HepG2 (cell line): ENCODE results near the gene PSORS1C1. TPM values are rescaled to one million over a fixed set of nuclear protein-coding genes. Genes with fewer than 3 reads are reported as not detected.
"Not testable (repeated sequence)": the region's sequence is repeated elsewhere in the genome, so short reads cannot be mapped to it uniquely, and the experiment has no call there.

ENCODE experiments used
- ATAC-seq: fragments of 200-7000 bp; cut with Tn5 transposase; 3 replicates; pipeline ENCODE4 v1.9.1; 2020; ENCODE audit warnings: mild to moderate bottlenecking, moderate library complexity
- BruUV-seq: library from RNA; stranded (reverse); fragments of 400-500 nt; replicated peaks from 2 replicates; lab custom pipeline; 2021; lab: Mats Ljungman, UMichigan
- CTCF ChIA-PET: fragments of 300-600 bp; formaldehyde crosslinking; extraction: SDS; loops from one replicate; lab custom pipeline; 2021; ENCODE audit warnings: low total read pairs, inconsistent platforms, low intra/inter-chr PET ratio; lab: Yijun Ruan, JAX
- POLR2A ChIA-PET: fragments of 350-600 bp; sonication (Branson Sonifier 250); formaldehyde crosslinking; loops from one replicate; lab custom pipeline; 2020; ENCODE audit warnings: antibody characterized with exemption, inconsistent platforms; lab: Yijun Ruan, JAX
- DNase-seq: peaks from one replicate; pipeline ENCODE4 v3.0.0-alpha.2; 2015; ENCODE audit warnings: low spot score
- FAIRE-seq: peaks from 3 replicates; lab custom pipeline; 2011; peaks lifted over from hg19 to GRCh38; lab: Jason Lieb, UNC
- H2AFZ ChIP-seq: one replicate; pipeline ENCODE4 v1.6.1; 2011; ENCODE audit warnings: low read length, inconsistent platforms
- H3K27ac ChIP-seq: fragments of 300-600 bp; 3 replicates; pipeline ENCODE4 v1.8.0; 2011; ENCODE audit warnings: mixed run types, mild to moderate bottlenecking, mixed read lengths, low read length, inconsistent platforms; ENCODE audit not compliant: insufficient read depth; ENCODE audit errors: extremely low read length
- H3K27me3 ChIP-seq, 2 experiments: fragments of 200-600 bp in 1 of 2; 2 replicates in 1 of 2; 3 replicates in 1 of 2; pipeline versions ENCODE4 v1.6.0 to v1.8.0; 2011; ENCODE audit warnings: low read length in 2 of 2, mild to moderate bottlenecking in 2 of 2, moderate library complexity in 2 of 2, inconsistent platforms in 1 of 2; ENCODE audit not compliant: insufficient read depth in 2 of 2, control insufficient read depth in 1 of 2
- H3K36me3 ChIP-seq, 2 experiments: fragments of 200-600 bp in 1 of 2; replicated peaks in 1 of 2; 2 replicates in 1 of 2; 3 replicates in 1 of 2; pipeline versions ENCODE4 v1.5.1 to v1.8.0; 2011; ENCODE audit warnings: low read length in 2 of 2, inconsistent platforms in 1 of 2; ENCODE audit not compliant: insufficient read depth in 2 of 2, control insufficient read depth in 1 of 2
- H3K4me1 ChIP-seq: 2 replicates; pipeline ENCODE4 v1.5.1; 2012; ENCODE audit warnings: low read length, inconsistent platforms; ENCODE audit not compliant: insufficient read depth
- H3K4me2 ChIP-seq: 2 replicates; pipeline ENCODE4 v1.6.0; 2011; ENCODE audit warnings: low read depth, low read length, inconsistent platforms
- H3K4me3 ChIP-seq, 3 experiments: fragments of 200-600 bp in 1 of 3; sonication (generic), shearing (Covaris generic) in 1 of 3; replicated peaks in 1 of 3; 2 replicates each; pipeline ENCODE4 v1.5.1; 2011 to 2016; ENCODE audit warnings: low read length in 3 of 3, inconsistent platforms in 2 of 3, low read depth in 2 of 3, mild to moderate bottlenecking in 2 of 3, control low read depth in 1 of 3, mixed read lengths in 1 of 3; ENCODE audit not compliant: insufficient read depth in 1 of 3
- H3K79me2 ChIP-seq: one replicate; pipeline ENCODE4 v1.6.1; 2011; ENCODE audit warnings: low read length, inconsistent platforms; ENCODE audit not compliant: insufficient read depth
- H3K9ac ChIP-seq: 2 replicates; pipeline ENCODE4 v1.6.0; 2011; ENCODE audit warnings: mild to moderate bottlenecking, low read depth, low read length, inconsistent platforms; ENCODE audit not compliant: insufficient read depth
- H3K9me3 ChIP-seq: 2 replicates; pipeline ENCODE4 v1.5.1; 2012; ENCODE audit warnings: mild to moderate bottlenecking, low read length
- H4K20me1 ChIP-seq: 2 replicates; pipeline ENCODE4 v1.6.0; 2011; ENCODE audit warnings: inconsistent platforms, mild to moderate bottlenecking, low read length, moderate library complexity; ENCODE audit not compliant: insufficient read depth
- CEBPB ChIP-seq: IDR thresholded peaks from 2 replicates; pipeline ENCODE4 v1.6.1; 2011; ENCODE audit warnings: low read depth, low read length, improper control_type of control experiment, borderline replicate concordance
- CENPX ChIP-seq: sonication (generic); formaldehyde crosslinking; IDR thresholded peaks from 2 replicates; pipeline ENCODE4 v1.9.0; 2021; ENCODE audit warnings: mild to moderate bottlenecking, missing genetic modification reagents, moderate library complexity
- ZNF570 ChIP-seq: sonication (generic); formaldehyde crosslinking; IDR thresholded peaks from 2 replicates; pipeline ENCODE4 v1.4.0; 2020; ENCODE audit warnings: mild to moderate bottlenecking, missing genetic modification reagents, borderline replicate concordance
- WGBS: methylation state at CpG from one replicate; pipeline ENCODE4 v1.1.6; 2017; ENCODE audit warnings: low lambda C conversion rate; 5-methylcytosine and 5-hydroxymethylcytosine counted together
- in situ Hi-C: cut with HindIII; loops from 2 replicates; pipeline ENCODE4 v1.10.0; 2017; ENCODE audit warnings: low pct_unique_long_range_greater_than_20kb; ENCODE audit not compliant: extremely low pct_ligation_motif_present
- intact Hi-C: fragments of 100-400 bp; cut with micrococcal nuclease; formaldehyde crosslinking; loops from one replicate; pipeline ENCODE4 v1.10.0; 2022; ENCODE audit not compliant: unreplicated experiment
- polyA plus RNA-seq, 8 experiments: library from polyadenylated mRNA; depleted of rRNA in 3 of 8; stranded (reverse) in 7 of 8; unstranded in 1 of 8; fragments of >200 nt; fragmentation: Illumina TruSeq in 4 of 8; extraction: Trizol in 4 of 8; gene quantifications; 2 replicates each; pipeline versions ENCODE4 v1.2.1 to v1.2.3, GENCODE V29; 2011 to 2016; ENCODE audit warnings: low read depth in 4 of 8, missing spikeins in 1 of 8, mixed read lengths in 1 of 8; ENCODE audit not compliant: insufficient read depth in 1 of 8
- total RNA-seq, 5 experiments: library from RNA; depleted of rRNA; stranded (reverse); fragments of >200 nt; fragmentation: Illumina TruSeq; extraction: Trizol; gene quantifications; 2 replicates each; pipeline ENCODE4 v1.2.3, GENCODE V29; 2016; ENCODE audit warnings: low read depth in 1 of 5

The PSORS1C1 gene
- total and polyA plus RNA-seq, 2 of the 13 experiments (the other 11 are each of a cell fraction or from before 2014, with no cell fraction given) = 0.01 to 0.02 TPM

GRCh38 chr6:31163922-31164321 is 49.3 kb downstream of the PSORS1C1 start:
- ATAC-seq (no peak), FAIRE-seq (no peak), DNase-seq (no peak)
- H2AFZ ChIP-seq = no peak overlapping the region
- CTCF ChIA-PET = no interaction called here
- H4K20me1 ChIP-seq = no peaks in the 10 kb centered on the region
- no peak overlapping the region for H3K4me3 ChIP-seq
- TF ChIP-seq CENPX (no peak), CEBPB (peak; percentile 1; the same call in 1 of the 2 replicates), ZNF570 (CRISPR knock-in tag) (no peak)
- H3K9me3 ChIP-seq = no peaks in the 10 kb centered on the region
- in situ Hi-C loops = no loop called here
- intact Hi-C loops = no loop called here
- no peak overlapping the region for H3K27ac ChIP-seq
- no TSS peak for BruUV-seq
- POLR2A ChIA-PET = no interaction called here
- H3K27me3 ChIP-seq = no peaks in the 10 kb centered on the region
- peaks cover 18% of the 10 kb centered on the region for H3K4me1 ChIP-seq
- no peak overlapping the region for H3K4me2 ChIP-seq
- H3K9ac ChIP-seq = no peak overlapping the region
- H3K79me2 ChIP-seq = no peaks in the 10 kb centered on the region
- peaks cover 6 to 8% of the 10 kb centered on the region in 2 experiments; a peak in 2 of 5 replicates for H3K36me3 ChIP-seq

- H3K4me2 ChIP-seq, H3K27ac ChIP-seq, H3K9me3 ChIP-seq, H4K20me1 ChIP-seq, H3K4me3 ChIP-seq, H3K79me2 ChIP-seq, CTCF ChIA-PET, H3K9ac ChIP-seq, POLR2A ChIA-PET, H3K36me3 ChIP-seq, ATAC-seq, DNase-seq, H3K27me3 ChIP-seq, intact Hi-C loops, BruUV-seq, FAIRE-seq, in situ Hi-C loops, H2AFZ ChIP-seq: not testable (repeated sequence)
- peaks cover 11% of the 10 kb centered on the region for H3K4me1 ChIP-seq
- WGBS = 95% methylated on average over 9 of the region's 9 CpGs
Measured at GRCh38 chr6:31164475-31165063, 50.0 kb downstream of the PSORS1C1 start.

- H3K27ac ChIP-seq, CTCF ChIA-PET, H3K27me3 ChIP-seq, in situ Hi-C loops, H3K9me3 ChIP-seq, BruUV-seq, FAIRE-seq, H3K4me3 ChIP-seq, H4K20me1 ChIP-seq, H3K4me2 ChIP-seq, H3K9ac ChIP-seq, H3K36me3 ChIP-seq, H3K4me1 ChIP-seq, H3K79me2 ChIP-seq, H2AFZ ChIP-seq, POLR2A ChIA-PET, intact Hi-C loops, DNase-seq, ATAC-seq: not testable (repeated sequence)
- WGBS = 95% methylated on average over 17 of the region's 17 CpGs
Measured at GRCh38 chr6:31165064-31165832, 50.6 kb downstream of the PSORS1C1 start.
